ENCODE measurements around the gene FANCC. TPM values are rescaled to one million over a fixed set of nuclear protein-coding genes. Genes with fewer than 3 reads are reported as not detected.

Gene FANCC
- total RNA-seq, 1 experiment from 2014 or later, result 19.4 TPM

DNA sequence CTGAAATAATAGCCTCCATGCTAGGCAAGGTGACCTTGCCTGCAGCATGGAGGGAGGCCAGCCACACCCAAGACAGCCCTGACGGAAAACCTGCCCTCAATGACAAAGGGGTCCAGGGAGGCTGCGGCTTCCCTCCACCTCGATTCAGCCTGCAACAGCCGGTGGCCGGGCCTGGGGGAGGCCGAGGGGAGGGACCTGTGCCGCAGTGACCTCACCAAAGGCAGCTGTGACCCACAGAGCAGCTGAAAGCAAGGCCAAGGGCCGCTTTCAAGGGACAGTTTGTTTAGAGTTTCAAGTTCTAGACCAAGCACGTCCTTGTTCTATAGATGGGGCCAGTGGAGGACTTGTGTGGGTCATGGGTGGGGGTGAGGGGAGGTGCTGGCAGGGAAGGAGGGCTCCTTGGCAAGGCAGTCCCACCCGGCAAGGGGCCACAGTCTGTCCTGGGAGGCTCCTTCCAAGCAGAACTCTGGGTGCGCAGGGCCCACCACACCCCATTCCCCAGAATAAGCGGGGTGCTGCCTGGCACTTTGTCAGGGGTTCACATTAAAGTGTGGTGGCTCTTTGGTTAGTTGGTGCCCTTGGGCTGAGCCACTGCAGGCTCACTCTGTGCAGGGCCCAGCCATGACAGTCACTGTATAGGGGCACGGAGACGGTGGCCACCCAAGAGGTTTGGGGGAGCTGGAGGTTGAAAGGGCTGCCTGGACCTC is 226.5 kb downstream of the FANCC start (continued):
- TF ChIP-seq ZNF274 (IDR thresholded peaks at IDR 0.05; ENCODE audit: low read depth, low read length) (no peak), RAD21 (IDR thresholded peaks at IDR 0.05; ENCODE audit: low read depth) (no peak), EZH2 (IDR thresholded peaks at IDR 0.05) (no peak), JUND (IDR thresholded peaks at IDR 0.05) (no peak), TCF7L2 (IDR thresholded peaks at IDR 0.05; ENCODE audit: borderline replicate concordance, extremely low read depth, insufficient read depth, insufficient read length) (no peak), SIN3A (IDR thresholded peaks at IDR 0.05; ENCODE audit: low read depth) (no peak), SRF (IDR thresholded peaks at IDR 0.05; ENCODE audit: low read depth) (no peak)

DNA sequence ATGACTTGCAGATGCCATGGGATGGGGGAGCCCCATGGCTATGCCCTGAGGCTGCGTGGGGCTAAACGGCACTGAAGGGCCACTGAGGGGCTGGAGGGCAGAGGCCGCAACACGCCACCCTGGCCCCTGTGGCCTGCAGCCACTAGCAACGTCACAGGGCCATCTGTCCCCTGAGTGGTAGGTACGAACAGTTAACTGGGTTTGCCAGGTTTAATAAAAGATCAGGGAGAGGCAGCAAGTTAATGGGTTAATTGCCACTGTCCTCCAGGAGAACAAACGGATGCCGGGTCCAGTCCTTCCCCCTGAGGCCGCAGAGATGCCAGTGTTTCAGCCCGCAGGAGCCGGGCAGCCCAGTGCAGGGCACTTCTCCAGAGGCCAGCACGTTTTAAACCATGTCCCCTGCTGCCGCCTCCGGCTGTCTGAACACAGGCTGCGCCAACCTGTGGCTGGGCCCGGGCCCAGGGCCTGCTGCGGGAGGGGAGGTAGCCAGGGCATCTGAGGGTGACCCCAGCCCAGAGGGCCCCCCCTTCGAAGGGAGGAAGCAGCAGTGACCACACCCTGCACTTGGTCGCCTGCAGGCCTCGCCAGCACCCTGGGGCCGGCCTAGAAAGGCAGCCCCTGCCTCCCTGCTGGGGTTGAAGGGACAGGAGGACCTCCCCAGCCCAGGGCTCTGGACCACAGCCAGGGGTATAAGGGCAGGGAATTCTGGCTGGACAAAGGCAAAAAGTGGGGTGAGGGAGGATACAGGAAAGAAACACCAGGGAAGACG is 227.3 kb downstream of the FANCC start:
- ChIA-PET POLR2A (no interaction called here), CTCF (no interaction called here), RAD21 (ENCODE audit: low non-redundant PET in 1 of 2, low total read pairs in 2 of 2, uncharacterized antibody in 2 of 2, unreplicated experiment in 2 of 2) (no interaction called here)
- no peak for ATAC-seq
- Histone ChIP-seq H3K4me1 (ENCODE audit: control insufficient read depth in 1 of 2, insufficient read depth in 2 of 2, low read length in 2 of 2) (peaks cover 13 to 34% of the 10 kb centered on the region in 2 experiments), H3K79me2 (ENCODE audit: insufficient read depth, low read length) (no peaks in the 10 kb centered on the region), H3K4me3 (replicated peaks in 1 of 2; ENCODE audit: low read depth in 1 of 2, low read length in 2 of 2) (no peak overlapping the region), H4K20me1 (ENCODE audit: insufficient read depth) (no peaks in the 10 kb centered on the region), H3K36me3 (ENCODE audit: control insufficient read depth in 1 of 2, insufficient read depth in 2 of 2, low read length in 2 of 2) (peaks cover 0 to 4% of the 10 kb centered on the region in 2 experiments; a peak in 2 of 4 replicates), H3K4me2 (ENCODE audit: low read length) (no peak overlapping the region), H3K27ac (ENCODE audit: low read depth, low read length) (no peak overlapping the region), H3K9me3 (ENCODE audit: control insufficient read depth in 1 of 2, insufficient read depth in 1 of 2, low read depth in 1 of 2, low read length in 2 of 2) (no peaks in the 10 kb centered on the region), H3K9ac (ENCODE audit: low read length) (no peak overlapping the region), H3K27me3 (ENCODE audit: insufficient read depth, low read length) (no peaks in the 10 kb centered on the region), H2AFZ (ENCODE audit: low read depth, low read length, poor library complexity, severe bottlenecking) (no peak overlapping the region), H3K9me2 (ENCODE audit: insufficient read depth) (no peaks in the 10 kb centered on the region)
- BruUV-seq (replicated peaks), result no TSS peak
- intact Hi-C loops (cut with micrococcal nuclease), result no loop called here
- DNase-seq (ENCODE audit: low read depth, low spot score), result no peak
- no peak for TF ChIP-seq EZH2phosphoT487 (IDR thresholded peaks at IDR 0.05; ENCODE audit: borderline replicate concordance)
- TF ChIP-seq SIN3A (IDR thresholded peaks at IDR 0.05; ENCODE audit: low read depth), result no peak
- no peak for TF ChIP-seq SP1 (IDR thresholded peaks at IDR 0.05; ENCODE audit: low read depth)
- no peak for TF ChIP-seq POLR2A (IDR thresholded peaks at IDR 0.05; ENCODE audit: borderline replicate concordance, extremely low read depth, insufficient read depth, insufficient read length)
- no peak for TF ChIP-seq TCF7L2 (IDR thresholded peaks at IDR 0.05; ENCODE audit: borderline replicate concordance, extremely low read depth, insufficient read depth, insufficient read length)
- TF ChIP-seq, protein P1, sequence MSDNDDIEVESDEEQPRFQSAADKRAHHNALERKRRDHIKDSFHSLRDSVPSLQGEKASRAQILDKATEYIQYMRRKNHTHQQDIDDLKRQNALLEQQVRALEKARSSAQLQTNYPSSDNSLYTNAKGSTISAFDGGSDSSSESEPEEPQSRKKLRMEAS (IDR thresholded peaks at IDR 0.05), result no peak
